GM12892 (cell line): ENCODE measurements around the gene SFPQ.
"Not testable (repeated sequence)": the region's sequence is repeated elsewhere in the genome, so short reads cannot be mapped to it uniquely, and the experiment has no call there.

Experiments used
- POLR2A ChIP-seq: IDR thresholded peaks from 2 replicates; pipeline ENCODE4 v1.6.1; 2011; ENCODE audit warnings: low read depth, low read length, control low read depth
- POLR2AphosphoS5 ChIP-seq: IDR thresholded peaks from 2 replicates; pipeline ENCODE4 v1.6.1; 2011; ENCODE audit warnings: low read depth, low read length, control low read depth

- TF ChIP-seq POLR2AphosphoS5, POLR2A: not testable (repeated sequence)
These were observed 55.4 kb downstream of the SFPQ start for GRCh38 chr1:35137590-35137989.
